ENCODE data around the gene STK33.

Gene STK33

DNA sequence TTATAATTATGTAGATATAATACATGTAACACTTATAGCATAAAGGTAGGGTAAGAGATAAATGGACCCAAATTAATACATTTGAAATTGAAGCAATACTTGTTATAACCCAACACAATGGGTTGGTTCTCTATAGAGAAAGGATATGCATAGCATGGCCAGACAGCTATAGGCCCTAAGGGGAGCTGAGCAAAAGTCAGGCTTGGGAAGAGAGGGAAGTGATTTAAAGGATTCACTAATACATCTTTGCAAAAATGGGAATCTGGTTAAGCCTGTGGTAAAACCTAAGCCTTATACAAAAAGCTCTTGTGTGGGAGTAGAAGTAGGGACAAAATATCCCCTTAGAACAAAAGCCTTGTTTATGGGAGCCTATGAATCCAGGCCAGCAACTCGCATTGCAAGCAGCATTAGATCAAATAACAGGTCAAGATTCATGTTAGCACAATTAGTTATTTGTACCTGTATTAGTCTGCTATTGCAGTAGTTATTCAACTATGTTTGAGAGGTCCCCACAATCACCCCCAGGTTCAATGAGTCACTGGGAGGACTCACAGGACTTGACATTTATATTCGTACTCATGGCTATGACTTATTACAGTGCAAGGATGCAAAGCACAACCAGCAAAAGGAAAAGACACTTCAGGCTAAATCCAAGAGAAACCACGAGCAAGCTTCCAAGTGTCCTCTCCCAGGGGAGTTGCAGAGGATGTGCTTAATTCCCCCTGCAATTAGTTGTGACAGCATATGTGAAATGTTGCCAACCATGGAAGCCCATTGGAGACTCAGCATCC is 185.7 kb downstream of the STK33 start:
- DNase-seq = no peak

DNA sequence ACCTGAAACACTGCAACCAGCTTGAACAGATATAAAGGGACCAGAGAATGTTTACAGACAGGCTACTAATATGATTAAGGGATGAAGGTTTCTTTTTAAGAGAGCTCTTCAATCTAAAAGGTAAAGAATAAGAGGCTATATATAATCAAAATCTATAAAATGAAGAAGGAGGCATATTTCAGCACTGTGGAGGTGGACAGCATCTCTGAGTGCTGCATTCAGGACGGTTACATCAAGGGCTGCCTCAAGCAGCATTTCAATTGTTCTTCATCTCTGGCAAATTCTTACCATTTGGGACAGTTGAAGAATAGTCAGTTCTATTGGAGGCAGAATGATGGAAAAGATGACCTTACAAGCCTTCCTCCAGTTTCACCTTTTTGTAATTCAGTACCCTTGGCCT is 190.7 kb downstream of the STK33 start:
- DNase-seq = peak; percentile 18 to 63

DNA sequence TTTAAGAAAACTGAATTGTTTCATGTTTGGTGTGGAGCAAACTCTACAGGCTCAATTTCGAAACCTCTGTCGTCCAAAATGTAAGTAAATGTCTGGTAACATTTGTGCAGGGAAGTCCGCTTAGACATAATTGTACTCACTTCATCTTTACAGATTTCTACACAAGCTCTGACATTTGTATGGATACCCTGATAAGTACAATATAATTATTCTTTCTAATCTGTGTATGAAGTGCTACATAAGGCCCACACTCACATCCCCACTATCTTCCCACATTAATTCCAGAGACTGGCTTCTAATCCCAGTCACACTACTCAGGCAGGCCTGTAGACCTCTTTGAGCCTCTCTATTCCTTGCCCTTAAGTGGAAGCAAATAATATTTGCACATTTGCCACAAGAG is 201.1 kb downstream of the STK33 start:
- DNase-seq = no peak

DNA sequence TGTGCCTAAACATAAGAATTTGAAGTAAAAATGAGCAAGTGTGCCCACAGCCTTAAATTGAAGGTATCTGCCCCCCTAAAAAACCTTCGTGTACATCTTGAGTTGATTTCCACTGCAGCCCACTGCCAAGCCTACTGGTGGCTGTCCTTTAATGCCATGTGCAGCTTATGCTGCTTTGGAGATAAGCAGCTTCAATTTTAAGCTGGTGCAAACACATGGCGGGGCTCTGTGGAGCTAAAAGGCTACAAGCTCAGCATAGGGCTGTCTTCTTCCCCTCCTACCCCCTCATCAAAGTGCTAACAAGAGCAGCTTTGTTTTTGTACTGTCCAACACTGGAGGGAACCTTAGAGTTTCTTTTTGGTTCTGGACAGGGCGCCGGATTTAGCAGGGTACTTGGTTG is 201.9 kb downstream of the STK33 start:
- no peak for DNase-seq

DNA sequence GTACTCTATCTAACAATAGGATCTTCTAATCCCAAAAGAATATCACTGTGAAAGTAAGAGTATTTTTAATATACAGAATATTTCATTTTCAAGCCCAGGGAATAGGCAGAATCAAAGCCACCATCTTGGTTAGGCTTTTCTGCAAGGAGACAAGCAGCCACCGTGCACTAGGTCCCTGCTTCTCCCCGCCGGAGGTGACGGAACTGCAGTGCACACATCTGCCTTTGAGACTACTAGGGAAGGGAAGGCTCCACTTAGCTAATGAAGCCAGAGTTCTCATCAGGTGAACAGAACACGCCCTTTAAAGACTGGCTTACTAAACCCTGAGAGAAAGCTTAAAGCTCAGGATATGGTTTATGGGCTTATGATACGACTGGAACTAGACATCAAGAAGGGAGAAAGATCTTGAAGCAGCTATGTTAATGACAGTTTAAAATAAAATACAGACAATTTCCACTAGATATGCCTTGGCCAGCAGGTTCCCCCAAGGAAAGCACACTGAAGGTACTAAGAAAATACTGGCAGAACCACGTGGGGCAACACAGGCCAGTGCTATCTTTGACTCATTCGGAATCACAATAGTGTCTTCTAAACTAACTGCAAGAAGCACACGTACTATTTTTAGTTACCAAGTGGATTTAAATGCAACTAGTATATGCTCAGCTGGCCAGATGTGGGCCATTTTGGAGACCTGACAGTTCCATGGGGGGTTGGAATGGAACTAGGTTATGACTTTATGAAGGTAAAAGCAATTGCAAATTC is 203.0 kb downstream of the STK33 start:
- DNase-seq = no peak

DNA sequence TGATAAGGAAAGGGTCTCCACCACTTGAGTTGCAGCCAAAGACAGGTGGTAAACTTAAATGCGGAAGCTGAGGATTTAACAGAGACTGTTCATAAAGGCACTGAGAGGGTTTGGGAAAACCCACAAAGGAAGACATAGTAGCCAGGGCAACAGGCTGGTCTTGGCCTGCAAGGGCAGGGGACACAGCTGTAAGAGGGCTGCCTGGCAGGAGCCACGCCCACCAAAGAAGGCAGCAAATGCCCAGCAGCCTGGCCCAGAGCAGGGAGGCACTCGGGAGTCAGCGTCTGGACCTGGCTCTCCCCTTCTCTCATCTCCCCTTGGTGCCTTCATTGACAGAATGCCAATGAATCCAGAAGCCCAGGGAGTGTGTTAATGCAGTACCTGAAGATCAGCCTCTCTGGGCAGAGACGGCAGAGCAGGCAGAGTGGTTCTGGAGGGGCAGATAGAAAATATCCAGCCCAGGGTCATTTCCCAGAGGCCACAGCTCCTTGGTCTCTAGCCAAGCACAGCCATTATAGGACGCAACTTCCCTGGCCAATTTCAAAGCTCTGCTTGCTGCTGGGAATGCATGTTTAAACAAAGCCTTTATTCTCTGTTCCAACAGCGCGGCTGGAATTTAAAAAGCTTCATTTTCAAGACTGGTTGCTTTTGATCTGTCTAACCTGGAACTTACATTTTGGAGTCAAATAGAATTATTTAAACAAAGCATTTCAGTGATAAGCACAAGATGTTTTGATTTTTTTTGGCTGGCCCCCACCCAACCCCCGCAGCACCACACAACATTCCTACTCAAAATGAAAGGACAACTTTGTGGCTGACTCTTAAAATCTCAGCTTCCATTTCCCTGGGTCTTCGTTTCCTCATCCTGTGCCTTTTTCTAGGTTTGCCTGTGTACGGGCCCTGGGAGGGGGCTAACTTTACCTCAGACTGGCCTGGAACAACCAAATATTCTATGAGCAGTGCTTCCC is 204.7 kb downstream of the STK33 start:
- DNase-seq = peak; percentile 60 to 64

DNA sequence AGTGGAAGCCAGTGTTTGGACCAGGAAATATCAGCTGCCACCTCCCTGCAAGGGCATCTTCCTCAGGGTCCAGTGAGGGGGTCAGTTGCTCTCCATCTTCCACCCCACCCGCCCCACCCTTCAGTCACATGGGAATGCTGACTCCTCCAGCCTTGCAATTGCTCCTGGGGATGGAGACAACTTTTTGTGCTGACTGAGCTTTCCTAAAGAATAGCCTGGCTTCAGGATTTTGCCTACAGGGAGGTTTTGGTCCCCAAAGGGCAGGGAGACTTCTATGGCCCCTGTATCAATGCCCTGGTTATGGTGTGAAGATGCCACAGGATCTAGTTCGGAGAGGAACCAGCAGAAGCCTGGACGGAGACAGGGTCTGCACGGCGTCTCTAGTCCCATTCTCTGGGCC is 206.3 kb downstream of the STK33 start:
- DNase-seq = no peak

DNA sequence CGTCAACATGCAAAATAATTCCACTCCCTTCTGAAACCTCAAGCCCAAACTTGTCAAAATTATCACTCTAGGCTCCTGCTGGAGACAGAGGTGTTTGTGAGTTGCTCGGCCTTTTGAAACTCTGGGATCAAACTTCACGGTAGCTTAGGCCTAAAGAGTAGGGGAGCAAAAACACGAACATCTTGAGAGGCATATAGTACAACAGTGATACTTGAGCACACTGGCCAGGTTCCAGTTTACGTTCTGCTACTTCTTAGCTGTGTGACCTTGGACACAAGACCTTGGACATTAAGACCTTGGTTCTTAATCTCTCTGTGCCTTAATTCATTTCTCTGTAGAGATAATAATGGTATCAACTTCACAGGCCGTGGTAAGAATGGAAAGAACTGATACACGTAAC is 206.9 kb downstream of the STK33 start:
- DNase-seq = no peak

DNA sequence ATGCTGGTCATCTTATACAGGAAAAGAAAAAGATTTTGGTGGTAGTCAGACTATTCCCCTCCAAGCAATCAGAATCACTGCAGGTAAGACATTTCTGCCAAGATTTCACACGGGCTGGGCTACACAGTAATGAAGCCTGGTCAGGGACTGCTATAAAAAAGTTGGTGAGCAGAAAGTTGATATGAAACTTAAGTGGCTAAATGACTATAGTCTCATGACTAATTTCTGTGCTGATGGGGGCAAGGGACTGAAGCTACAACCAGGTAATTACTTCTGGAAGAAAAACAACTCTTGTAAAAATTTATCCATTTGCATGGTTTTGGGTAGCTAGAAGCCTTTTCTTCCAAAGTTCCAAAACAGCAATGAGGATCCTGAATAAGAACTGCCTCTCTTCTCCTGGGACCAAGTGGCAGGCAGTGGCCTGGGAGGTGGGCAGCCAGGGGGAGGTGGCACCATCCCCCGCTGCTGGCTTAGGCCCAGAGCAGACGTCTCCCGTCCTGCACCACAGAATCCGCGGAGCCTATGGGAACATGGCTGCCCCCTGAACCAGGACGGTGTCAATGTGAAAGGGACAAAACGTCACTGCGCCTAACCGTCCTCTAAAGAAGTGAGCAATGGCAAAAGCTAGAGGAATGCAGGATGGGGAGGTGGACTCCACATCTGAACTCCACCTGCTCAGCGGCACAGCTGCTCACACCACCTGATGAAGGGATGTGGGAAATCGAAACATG is 207.7 kb downstream of the STK33 start:
- no peak for DNase-seq

DNA sequence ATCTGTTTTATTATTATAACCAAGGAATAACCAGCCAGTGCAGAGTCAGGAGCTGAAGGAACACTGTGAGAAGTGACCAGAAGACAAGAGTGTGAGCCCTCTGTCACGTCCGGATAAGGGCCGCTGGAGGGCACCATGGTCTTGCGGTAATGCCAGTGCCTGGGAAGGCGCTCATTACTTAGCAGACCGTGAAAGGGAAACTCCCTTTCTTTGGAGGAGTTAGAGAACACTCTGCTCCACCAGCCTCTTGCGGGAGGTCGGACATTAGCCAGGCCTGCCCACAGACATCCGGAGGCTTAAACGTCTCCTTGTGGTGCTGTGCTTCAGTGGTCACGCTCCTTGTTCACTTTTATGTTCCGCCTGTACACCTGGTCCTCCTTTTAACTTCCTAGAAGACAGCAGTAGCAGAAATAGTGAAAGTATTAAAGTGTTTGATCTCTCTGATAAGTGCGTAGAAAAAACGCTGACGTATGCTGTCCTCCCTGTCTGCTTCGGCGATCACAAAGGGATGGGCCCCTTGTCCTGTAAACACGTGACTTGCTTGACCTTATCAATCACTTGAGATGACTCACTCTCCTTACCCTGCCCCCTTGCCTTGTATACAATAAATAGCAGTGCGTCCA is 209.7 kb downstream of the STK33 start:
- peak; percentile 46 to 55 for DNase-seq

DNA sequence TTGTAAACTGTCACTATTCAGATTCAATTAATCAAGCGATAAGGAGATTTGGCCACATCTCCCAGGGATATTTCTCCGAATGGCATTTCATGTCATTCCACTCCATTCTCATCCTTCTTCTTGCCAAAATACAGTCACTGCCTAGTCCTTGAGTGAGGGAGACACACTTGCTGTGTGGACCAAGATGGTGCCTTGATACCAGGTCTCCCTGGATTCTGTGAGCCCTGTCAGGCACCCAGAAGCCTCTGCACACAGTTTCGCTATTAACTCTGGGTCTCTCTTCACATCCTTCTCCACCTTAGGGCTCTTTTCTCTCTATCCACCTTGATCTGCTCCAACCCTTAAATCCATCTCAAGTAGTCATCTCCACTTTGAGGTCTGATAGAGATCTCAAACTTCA is 210.4 kb downstream of the STK33 start:
- DNase-seq = no peak

DNA sequence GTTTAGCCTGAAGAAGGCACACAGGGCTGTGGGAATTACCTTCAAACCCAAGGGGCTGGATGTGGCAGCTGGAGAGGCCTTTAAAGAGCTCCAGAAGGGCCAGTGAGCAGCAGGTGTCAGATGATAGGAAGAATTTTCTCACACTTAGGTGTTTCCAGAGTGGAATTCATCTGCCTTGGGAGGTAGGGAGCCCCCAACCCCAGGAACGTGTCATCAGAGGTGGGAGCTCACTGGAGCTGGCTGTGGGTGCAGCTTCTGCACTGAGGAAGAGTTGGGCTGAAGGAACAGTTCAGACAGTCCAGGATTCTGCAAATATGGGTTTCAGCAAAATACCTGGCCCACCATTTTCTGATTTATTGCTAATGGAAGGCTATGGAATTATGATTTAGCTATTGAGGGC is 210.8 kb downstream of the STK33 start:
- no peak for DNase-seq

DNA sequence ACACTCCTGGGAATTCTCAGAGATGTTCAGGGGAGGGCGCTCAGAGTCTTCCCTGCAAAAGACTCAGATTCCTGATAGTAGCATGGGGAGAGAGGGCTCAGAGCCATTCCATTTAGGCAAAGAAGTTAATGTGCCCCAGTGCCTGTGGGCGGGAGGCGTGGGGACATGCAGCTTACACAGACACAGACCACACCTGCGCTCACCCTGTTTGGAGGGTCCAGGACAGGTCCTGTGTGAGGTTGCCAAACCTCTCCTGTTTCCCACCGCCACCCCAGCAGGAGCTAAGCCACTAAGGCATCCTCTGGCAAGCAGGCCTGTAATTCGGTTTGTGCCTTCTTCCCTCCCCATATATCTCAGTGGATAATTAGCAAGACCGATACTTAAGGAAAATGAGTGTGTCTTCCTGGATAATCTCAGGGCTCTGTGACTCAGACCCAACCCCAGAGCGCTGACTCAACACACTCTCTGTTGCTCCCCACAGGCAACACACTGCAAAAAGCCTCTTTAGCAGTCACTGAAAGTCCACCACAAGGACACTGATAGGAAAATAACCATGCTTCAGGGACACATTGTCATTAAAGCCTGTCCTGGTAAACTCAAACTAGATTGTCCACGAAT is 211.5 kb downstream of the STK33 start:
- no peak for DNase-seq

DNA sequence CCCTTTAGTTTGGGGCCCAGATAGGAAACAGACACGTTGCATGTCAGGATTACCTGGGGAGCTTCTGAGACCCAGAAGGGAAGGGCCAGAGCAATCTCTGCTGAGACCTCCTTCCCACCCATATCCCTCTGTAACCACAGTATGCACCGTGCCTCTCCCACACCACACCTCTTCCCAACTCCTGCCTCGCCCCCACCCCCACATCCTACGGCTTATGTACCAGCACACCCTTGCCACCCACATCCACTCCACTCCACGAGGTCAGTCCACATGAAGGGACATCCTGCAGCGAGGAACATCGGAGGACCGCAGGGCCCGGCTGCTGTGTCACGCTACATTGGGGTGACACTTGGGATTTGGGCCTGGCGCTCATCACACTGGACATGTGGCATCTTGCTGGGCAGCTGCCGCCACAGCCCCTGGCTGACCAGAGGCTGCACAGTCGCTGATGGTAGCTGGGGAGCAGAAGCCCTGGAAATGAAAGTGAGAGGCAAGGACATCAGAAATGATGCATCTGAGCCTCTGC is 212.1 kb downstream of the STK33 start:
- no peak for DNase-seq

DNA sequence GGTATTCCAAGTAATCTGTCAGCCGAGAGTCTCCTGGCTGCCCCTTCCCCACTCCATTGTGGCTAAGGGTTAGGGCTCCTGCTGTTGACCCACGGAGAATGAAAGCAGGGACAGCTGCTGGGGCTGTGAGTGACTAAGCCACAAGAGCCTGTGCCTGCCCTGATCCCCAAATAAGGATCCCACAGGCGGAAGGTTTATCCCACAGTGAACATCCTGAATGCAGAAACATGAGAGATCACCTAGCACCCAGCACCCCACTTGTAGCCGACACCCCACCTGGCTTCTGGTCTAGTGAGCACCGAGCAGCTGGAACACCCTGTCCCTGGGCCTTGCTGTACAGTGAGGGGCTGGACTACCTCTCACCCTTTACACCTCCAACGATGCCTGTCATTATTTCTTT is 212.7 kb downstream of the STK33 start:
- no peak for DNase-seq

DNA sequence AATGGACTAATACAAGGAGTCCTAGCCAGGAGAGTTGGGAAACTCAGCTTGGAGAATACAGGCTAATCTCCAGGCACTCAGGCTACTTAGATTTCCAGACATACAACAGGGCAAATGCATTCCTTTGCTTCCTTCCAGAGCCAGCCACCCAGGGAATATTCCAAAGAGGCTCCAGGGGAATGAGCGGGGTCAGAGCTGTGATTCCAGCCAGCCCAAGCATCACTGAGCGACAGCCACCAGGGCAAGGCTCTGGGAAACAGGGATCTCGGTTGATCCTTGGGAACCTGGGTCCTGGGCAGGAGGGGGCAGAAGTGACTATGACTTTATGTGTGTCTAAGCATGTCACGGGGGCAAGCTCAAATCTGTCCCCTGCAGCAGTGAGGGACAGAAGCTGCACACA is 218.1 kb downstream of the STK33 start:
- DNase-seq = no peak

DNA sequence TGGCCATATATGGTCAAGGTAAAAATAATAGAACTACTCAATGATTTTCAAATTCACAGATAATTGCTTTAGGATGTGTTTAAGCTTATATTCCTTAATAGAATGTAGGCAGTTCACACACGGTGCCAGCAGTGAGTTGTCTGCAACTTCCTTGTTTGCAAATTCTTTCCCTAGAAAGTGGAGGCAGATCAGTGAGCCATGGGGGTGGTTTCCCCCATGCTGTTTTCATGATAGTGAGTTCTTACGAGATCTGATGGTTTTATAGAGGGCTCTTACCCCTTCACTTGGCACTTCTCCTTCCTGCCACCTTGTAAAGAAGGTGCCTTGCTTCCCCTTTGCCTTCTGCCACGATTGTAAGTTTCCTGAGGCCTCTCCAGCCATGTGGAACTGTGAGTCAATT is 218.6 kb downstream of the STK33 start:
- no peak for DNase-seq

DNA sequence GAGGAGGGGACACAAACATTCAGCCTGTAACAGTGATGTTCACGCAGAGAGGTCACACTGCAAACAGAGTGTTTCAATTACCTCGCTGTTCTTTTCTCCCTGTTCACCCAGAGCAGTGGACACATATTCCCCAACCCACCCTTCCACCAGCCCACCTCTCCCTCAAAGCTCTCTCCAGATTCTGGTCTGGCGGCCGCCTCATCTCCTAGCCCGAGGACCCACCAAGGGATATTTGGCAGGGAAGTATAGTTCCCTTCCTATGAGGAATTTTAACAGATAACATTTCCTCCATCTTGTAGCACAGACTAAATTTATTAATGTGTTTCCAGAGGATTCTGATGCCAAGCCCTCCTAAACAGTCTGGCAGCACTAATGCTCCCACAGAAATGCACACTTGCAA is 219.3 kb downstream of the STK33 start:
- no peak for DNase-seq

DNA sequence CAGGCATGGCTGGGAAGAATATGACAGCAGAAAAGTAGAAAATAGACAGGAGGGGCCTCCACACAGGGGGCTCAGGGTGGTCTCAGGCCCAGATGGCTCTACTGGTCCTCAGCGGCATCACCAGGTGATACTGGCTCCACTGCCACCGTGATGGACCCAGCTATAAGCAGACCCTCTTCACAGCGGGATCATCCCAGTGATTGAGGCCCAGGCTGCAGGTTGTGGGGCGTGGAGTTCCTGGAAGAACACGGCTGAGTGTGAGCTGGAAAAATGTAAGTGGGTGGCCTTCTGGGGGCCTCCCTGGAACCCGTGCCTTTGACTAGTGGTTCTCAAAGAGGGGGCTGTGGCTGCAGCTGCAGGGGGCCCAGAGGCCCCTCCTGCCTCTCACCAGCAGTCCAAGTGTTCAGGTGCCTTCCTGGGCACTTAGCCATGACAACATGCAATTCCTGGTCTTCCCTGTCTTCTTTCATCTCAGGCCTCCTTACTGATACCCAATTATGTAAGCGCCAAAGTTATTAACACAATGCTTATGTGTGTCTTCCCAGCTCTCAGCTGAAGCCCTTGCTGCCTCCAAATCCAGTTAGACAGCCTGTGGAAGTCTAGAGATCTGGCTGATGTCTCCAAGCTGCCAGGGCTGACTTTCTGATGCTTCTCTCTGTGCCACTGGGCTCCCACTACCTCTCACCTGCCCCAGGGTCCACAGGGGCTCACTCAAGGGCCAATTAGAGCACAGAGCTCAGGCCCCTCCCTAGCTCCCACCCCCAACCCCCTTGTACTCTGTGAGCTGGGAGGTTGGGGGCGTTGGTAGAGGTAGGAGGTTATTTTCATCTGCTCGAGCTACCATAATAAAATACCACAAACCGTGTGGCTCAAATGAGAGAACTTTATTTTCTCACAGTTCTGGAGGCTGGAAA is 220.3 kb downstream of the STK33 start:
- DNase-seq = no peak
